H1 (cell line): ENCODE results near the gene RUSF1. TPM values are rescaled to one million over a fixed set of nuclear protein-coding genes. Genes with fewer than 3 reads are reported as not detected.

Experiments used
- CTCF ChIA-PET: fragments of 300-600 bp; sonication (Branson Sonifier 250); formaldehyde crosslinking; loops from one replicate; lab custom pipeline; 2021; ENCODE audit not compliant: partially characterized antibody; lab: Charles Lee
- POLR2A ChIA-PET: fragments of 300-600 bp; sonication (Branson Sonifier 250); formaldehyde crosslinking; loops from one replicate; lab custom pipeline; 2021; ENCODE audit warnings: inconsistent platforms; ENCODE audit not compliant: partially characterized antibody; lab: Charles Lee
- DNase-seq, 2 experiments: peaks; one replicate each; pipeline versions ENCODE4 v3.0.0 to v3.0.0-alpha.2; 2010 to 2022; ENCODE audit warnings: low spot score in 2 of 2, low read depth in 1 of 2, mixed read lengths in 1 of 2
- FAIRE-seq: peaks from 2 replicates; lab custom pipeline; 2011; peaks lifted over from hg19 to GRCh38; lab: Jason Lieb, UNC
- H2AFZ ChIP-seq: 2 replicates; pipeline ENCODE4 v1.8.1; 2012; ENCODE audit warnings: low read length, inconsistent platforms
- H2AK5ac ChIP-seq: 2 replicates; pipeline ENCODE4 v1.6.1; 2013; ENCODE audit warnings: low read depth, low read length
- H2BK120ac ChIP-seq: replicated peaks from 2 replicates; pipeline ENCODE3; 2013; ENCODE audit warnings: low read depth, low read length, inconsistent platforms
- H2BK12ac ChIP-seq: 2 replicates; pipeline ENCODE4 v1.6.1; 2013; ENCODE audit warnings: low read depth, low read length
- H2BK15ac ChIP-seq: 2 replicates; pipeline ENCODE4 v1.6.1; 2013; ENCODE audit warnings: low read length
- H2BK20ac ChIP-seq: 2 replicates; pipeline ENCODE4 v1.6.1; 2013; ENCODE audit warnings: low read length
- H2BK5ac ChIP-seq: 2 replicates; pipeline ENCODE4 v1.6.1; 2013; ENCODE audit warnings: low read depth, low read length
- H3K14ac ChIP-seq: 2 replicates; pipeline ENCODE4 v1.6.1; 2013; ENCODE audit warnings: inconsistent platforms; ENCODE audit not compliant: insufficient read length
- H3K18ac ChIP-seq: 2 replicates; pipeline ENCODE4 v1.6.1; 2013; ENCODE audit warnings: low read length; ENCODE audit errors: extremely low read depth
- H3K23ac ChIP-seq: 2 replicates; pipeline ENCODE4 v1.6.1; 2013; ENCODE audit warnings: inconsistent platforms; ENCODE audit not compliant: insufficient read length
- H3K23me2 ChIP-seq: 2 replicates; pipeline ENCODE4 v1.6.1; 2013; ENCODE audit warnings: low read depth, low read length
- H3K27ac ChIP-seq: 2 replicates; pipeline ENCODE4 v1.6.1; 2011; ENCODE audit warnings: low read depth, low read length, inconsistent platforms
- H3K27me3 ChIP-seq, 4 experiments: replicated peaks in 1 of 4; 1 replicate in 1 of 4; 2 replicates in 3 of 4; pipeline versions ENCODE4 v1.6.1 to v1.8.1; 2011 to 2013; ENCODE audit warnings: low read length in 3 of 4, mild to moderate bottlenecking in 3 of 4, inconsistent platforms in 2 of 4, mixed read lengths in 2 of 4, moderate library complexity in 1 of 4; ENCODE audit not compliant: control insufficient read depth in 3 of 4, insufficient read depth in 3 of 4; ENCODE audit errors: extremely low read depth in 1 of 4
- H3K36me3 ChIP-seq, 4 experiments: 2 replicates each; pipeline versions ENCODE4 v1.6.1 to v1.8.1; 2011 to 2013; ENCODE audit warnings: mild to moderate bottlenecking in 4 of 4, low read length in 3 of 4, moderate library complexity in 2 of 4, control low read depth in 1 of 4, inconsistent platforms in 1 of 4; ENCODE audit not compliant: insufficient read depth in 4 of 4, control insufficient read depth in 2 of 4
- H3K4ac ChIP-seq: replicated peaks from 2 replicates; pipeline ENCODE3; 2013; ENCODE audit warnings: low read length, low read depth, mixed read lengths, inconsistent platforms; ENCODE audit not compliant: insufficient read length
- H3K4me1 ChIP-seq, 4 experiments: replicated peaks in 1 of 4; 1 replicate in 1 of 4; 2 replicates in 3 of 4; pipeline versions ENCODE4 v1.6.1 to v1.8.1; 2011 to 2013; ENCODE audit warnings: low read length in 3 of 4, inconsistent platforms in 2 of 4, mixed read lengths in 1 of 4; ENCODE audit not compliant: insufficient read depth in 4 of 4, control insufficient read depth in 3 of 4
- H3K4me2 ChIP-seq, 2 experiments: 2 replicates each; pipeline versions ENCODE4 v1.6.1 to v1.8.1; 2011 to 2013; ENCODE audit warnings: low read depth in 2 of 2, low read length in 2 of 2, control low read depth in 1 of 2, inconsistent platforms in 1 of 2, mild to moderate bottlenecking in 1 of 2; ENCODE audit not compliant: insufficient read depth in 1 of 2
- H3K4me3 ChIP-seq, 4 experiments: fragments of 200-600, 300-600 bp in 1 of 4; sonication (generic), shearing (Covaris generic), sonication (Bioruptor Twin) in 1 of 4; 2 replicates each; pipeline versions ENCODE4 v1.5.1 to v1.8.1; 2011 to 2016; ENCODE audit warnings: low read length in 4 of 4, low read depth in 3 of 4, control low read depth in 2 of 4, inconsistent platforms in 2 of 4, mild to moderate bottlenecking in 2 of 4, mixed read lengths in 1 of 4, moderate library complexity in 1 of 4; ENCODE audit not compliant: insufficient read depth in 2 of 4; ENCODE audit errors: extremely low read depth in 1 of 4
- H3K56ac ChIP-seq: replicated peaks from 2 replicates; pipeline ENCODE3; 2013; ENCODE audit warnings: low read depth, mild to moderate bottlenecking, mixed read lengths, low read length, inconsistent platforms; ENCODE audit not compliant: insufficient read length
- H3K79me1 ChIP-seq: 2 replicates; pipeline ENCODE4 v1.6.1; 2013; ENCODE audit warnings: low read depth, low read length, control low read depth
- H3K79me2 ChIP-seq, 2 experiments: 2 replicates each; pipeline versions ENCODE4 v1.6.1 to v1.8.1; 2012 to 2013; ENCODE audit warnings: low read length in 2 of 2, mild to moderate bottlenecking in 2 of 2, inconsistent platforms in 1 of 2; ENCODE audit not compliant: insufficient read depth in 2 of 2, control insufficient read depth in 1 of 2
- H3K9ac ChIP-seq, 4 experiments: replicated peaks in 1 of 4; 1 replicate in 1 of 4; 2 replicates in 3 of 4; pipeline versions ENCODE4 v1.6.1 to v1.8.1; 2011 to 2013; ENCODE audit warnings: low read depth in 3 of 4, low read length in 3 of 4, control low read depth in 2 of 4, mild to moderate bottlenecking in 2 of 4, moderate library complexity in 2 of 4, inconsistent platforms in 1 of 4; ENCODE audit errors: extremely low read depth in 1 of 4
- H3K9me3 ChIP-seq, 2 experiments: 2 replicates each; pipeline versions ENCODE4 v1.6.1 to v1.8.1; 2012 to 2013; ENCODE audit warnings: mild to moderate bottlenecking in 2 of 2, moderate library complexity in 2 of 2, control low read depth in 1 of 2, inconsistent platforms in 1 of 2, low read depth in 1 of 2, low read length in 1 of 2, mixed read lengths in 1 of 2; ENCODE audit not compliant: insufficient read depth in 2 of 2
- H4K20me1 ChIP-seq, 2 experiments: replicated peaks in 1 of 2; 2 replicates each; pipeline versions ENCODE3 to v1.8.1; 2011 to 2013; ENCODE audit warnings: inconsistent platforms in 2 of 2, low read length in 2 of 2, mild to moderate bottlenecking in 1 of 2; ENCODE audit not compliant: insufficient read depth in 2 of 2, control insufficient read depth in 1 of 2
- H4K5ac ChIP-seq: 2 replicates; pipeline ENCODE4 v1.6.1; 2013; ENCODE audit warnings: low read length, low read depth, mixed read lengths, inconsistent platforms; ENCODE audit not compliant: insufficient read length
- H4K8ac ChIP-seq: 2 replicates; pipeline ENCODE4 v1.8.0; 2013; ENCODE audit warnings: mild to moderate bottlenecking, moderate library complexity, low read length, inconsistent platforms; ENCODE audit not compliant: insufficient read depth; ENCODE audit errors: extremely low read depth
- H4K91ac ChIP-seq: replicated peaks from 2 replicates; pipeline ENCODE3; 2013; ENCODE audit warnings: low read length, mixed read lengths, inconsistent platforms; ENCODE audit not compliant: insufficient read length
- CREB1 ChIP-seq: IDR thresholded peaks from 2 replicates; pipeline ENCODE4 v1.6.1; 2012; ENCODE audit warnings: inconsistent platforms
- HDAC6 ChIP-seq: IDR thresholded peaks from one replicate; pipeline ENCODE4 v1.7.1; 2012; ENCODE audit warnings: low read depth, mild to moderate bottlenecking, inconsistent platforms, low read length, moderate library complexity
- MAX ChIP-seq: IDR thresholded peaks from 2 replicates; pipeline ENCODE4 v1.6.1; 2012; ENCODE audit warnings: inconsistent platforms
- POLR2AphosphoS5 ChIP-seq: IDR thresholded peaks from 2 replicates; pipeline ENCODE4 v1.6.1; 2011; ENCODE audit warnings: low read depth, low read length
- RBBP5 ChIP-seq: IDR thresholded peaks from 2 replicates; pipeline ENCODE4 v1.7.1; 2012; ENCODE audit warnings: low read depth, mild to moderate bottlenecking, inconsistent platforms, low read length, moderate library complexity, borderline replicate concordance
- RFX5 ChIP-seq: IDR thresholded peaks from 2 replicates; pipeline ENCODE4 v1.6.1; 2011; ENCODE audit warnings: low read depth, low read length, improper control_type of control experiment, borderline replicate concordance
- SIX5 ChIP-seq: IDR thresholded peaks from 2 replicates; pipeline ENCODE4 v1.6.1; 2011; ENCODE audit warnings: mild to moderate bottlenecking, low read depth, low read length
- SP4 ChIP-seq: IDR thresholded peaks from 2 replicates; pipeline ENCODE4 v1.6.1; 2012; ENCODE audit warnings: low read length, inconsistent platforms
- SRF ChIP-seq: IDR thresholded peaks from 2 replicates; pipeline ENCODE4 v1.6.1; 2011; ENCODE audit warnings: mild to moderate bottlenecking, low read depth, low read length, moderate library complexity
- SUZ12 ChIP-seq: fragments of 200-600 bp; sonication (generic); IDR thresholded peaks from 2 replicates; pipeline ENCODE4 v1.6.1; 2012; ENCODE audit warnings: mild to moderate bottlenecking, inconsistent platforms, low read length, moderate library complexity, mixed read lengths
- TAF7 ChIP-seq: optimal IDR thresholded peaks from 2 replicates; pipeline ENCODE3; 2011; ENCODE audit warnings: low read depth, mild to moderate bottlenecking, inconsistent platforms, low read length, moderate library complexity, borderline replicate concordance
- TCF12 ChIP-seq: IDR thresholded peaks from 2 replicates; pipeline ENCODE4 v1.6.1; 2011; ENCODE audit warnings: low read depth, mild to moderate bottlenecking, low read length
- USF2 ChIP-seq: IDR thresholded peaks from 2 replicates; pipeline ENCODE4 v1.6.1; 2011; ENCODE audit warnings: low read length, improper control_type of control experiment
- WGBS, 2 experiments: shearing (Covaris generic) in 1 of 2; methylation state at CpG; one replicate each; pipeline versions ENCODE4 v1.1.6 to v1.1.7; 2013 to 2015; ENCODE audit warnings: low lambda C conversion rate in 2 of 2, mixed read lengths in 2 of 2, inconsistent platforms in 1 of 2, low coverage in 1 of 2, missing lambda C conversion rate in 1 of 2; ENCODE audit not compliant: insufficient replicate concordance in 2 of 2, insufficient coverage in 1 of 2, insufficient read length in 1 of 2; ENCODE audit errors: extremely low coverage in 1 of 2, missing lambda C conversion rate in 1 of 2; 5-methylcytosine and 5-hydroxymethylcytosine counted together
- polyA plus RNA-seq, 7 experiments: library from polyadenylated mRNA; depleted of rRNA in 3 of 7; stranded (reverse) in 5 of 7; unstranded in 2 of 7; fragments of >200 nt in 5 of 7; fragments of 200-250 nt in 2 of 7; gene quantifications; 1 replicate in 5 of 7; 2 replicates in 1 of 7; 4 replicates in 1 of 7; pipeline versions ENCODE4 v1.2.1 to v1.2.3, GENCODE V29; 2011 to 2013; ENCODE audit warnings: missing spikeins in 2 of 7, mixed read lengths in 2 of 7
- total RNA-seq: library from RNA; stranded (reverse); fragmentation: NEBNext Ultra II Directional; extraction: Animal tissue kit (Norgen Biotek cat#: 25700); gene quantifications from 2 replicates; pipeline ENCODE4 v1.2.1, GENCODE V29; 2021

RUSF1 gene
- total and polyA plus RNA-seq, 2 of the 8 experiments (the other 6 are each of a cell fraction or from before 2014, with no cell fraction given) = 22.5 to 33.7 TPM

GRCh38 chr16:31531096-31531495 lies 22.9 kb upstream of the RUSF1 start:
- no peak overlapping the region for H3K27ac ChIP-seq
- H3K4me2 ChIP-seq = no peak overlapping the region; a peak in 1 of 4 replicates
- FAIRE-seq (no peak), DNase-seq (no peak)
- 100% methylated on average over 1 of the region's 1 CpG; no CpG with 5 or more reads in 1 of the 2 experiments for WGBS, 2 experiments
- no peak overlapping the region for H3K18ac ChIP-seq
- H3K23ac ChIP-seq = no peak overlapping the region
- ChIA-PET POLR2A (interaction anchor here (0.9 to 5.1 kb wide), 3 partner anchors 24 to 43 kb away, joined by 3 to 27 read pairs (median 8); partner anchors contain the start of gene RUSF1), CTCF (interaction anchor here (0.6 to 2.2 kb wide), 3 partner anchors 11 to 246 kb away, joined by 3 to 4 read pairs (median 3); no protein-coding TSS in a partner anchor)
- no peak overlapping the region for H2BK20ac ChIP-seq
- H2BK120ac ChIP-seq = no peak overlapping the region
- no peak overlapping the region for H3K9ac ChIP-seq
- no peaks in the 10 kb centered on the region; a peak in 1 of 4 replicates for H3K9me3 ChIP-seq
- no peak overlapping the region for H2BK12ac ChIP-seq
- no peaks in the 10 kb centered on the region for H3K36me3 ChIP-seq
- peak overlapping the region; percentile 44 for H3K4ac ChIP-seq
- no peaks in the 10 kb centered on the region for H4K20me1 ChIP-seq
- no peak overlapping the region for H3K14ac ChIP-seq
- H2AK5ac ChIP-seq = no peak overlapping the region; the same call in 1 of the 2 replicates
- no peaks in the 10 kb centered on the region for H3K79me2 ChIP-seq
- H2AFZ ChIP-seq = no peak overlapping the region
- peaks cover 9% of the 10 kb centered on the region; the same call in 1 of the 2 replicates for H3K23me2 ChIP-seq
- no peak overlapping the region for H4K5ac ChIP-seq
- H3K27me3 ChIP-seq = peaks cover 5 to 31% (median 24%) of the 10 kb centered on the region in 4 experiments
- no peaks in the 10 kb centered on the region for H3K79me1 ChIP-seq
- no peak overlapping the region for H3K4me3 ChIP-seq
- peaks cover 6 to 14% (median 8%) of the 10 kb centered on the region in 4 experiments for H3K4me1 ChIP-seq
- H4K91ac ChIP-seq = peak overlapping the region; percentile 10
- no peak overlapping the region for H3K56ac ChIP-seq
- no peak overlapping the region for H2BK5ac ChIP-seq
- H2BK15ac ChIP-seq = no peak overlapping the region
- H4K8ac ChIP-seq = no peak overlapping the region
- no peak for TF ChIP-seq SUZ12
- no peak for TF ChIP-seq SIX5
- TF ChIP-seq SRF = no peak
- TF ChIP-seq USF2 = no peak
- no peak for TF ChIP-seq RBBP5
- TF ChIP-seq TAF7 = no peak
- no peak for TF ChIP-seq SP4
- no peak for TF ChIP-seq POLR2AphosphoS5
- TF ChIP-seq HDAC6 = no peak
- TF ChIP-seq CREB1 = no peak
- TF ChIP-seq RFX5 = no peak
- TF ChIP-seq MAX = no peak
- no peak for TF ChIP-seq TCF12
